Ovary (tissue), 9 donors: ENCODE results near the gene NDST1. TPM values are rescaled to one million over a fixed set of nuclear protein-coding genes. Genes with fewer than 3 reads are reported as not detected.

Experiments
- DNase-seq, 5 donors: peaks; one replicate each; pipeline ENCODE4 v3.0.0-alpha.2; 2019 to 2020
- H3K27ac ChIP-seq, 2 donors: fragments of 200-600 bp; one replicate each; pipeline versions ENCODE4 v1.5.1 to v1.8.0; 2019 to 2022
- H3K27me3 ChIP-seq: fragments of 200-600 bp; one replicate; pipeline ENCODE4 v1.8.0; 2022
- H3K36me3 ChIP-seq: fragments of 200-600 bp; sonication (generic); one replicate; pipeline ENCODE4 v1.5.1; 2019
- H3K4me1 ChIP-seq: one replicate; pipeline ENCODE4 v1.8.1; 2013; ENCODE audit warnings: mild to moderate bottlenecking, moderate library complexity; ENCODE audit not compliant: insufficient read depth
- H3K4me3 ChIP-seq: fragments of 200-600 bp; sonication (generic); one replicate; pipeline ENCODE4 v1.5.1; 2017
- H3K9me3 ChIP-seq, 2 donors: fragments of 200-600 bp in 1 of 2; sonication (generic) in 1 of 2; one replicate each; pipeline versions ENCODE4 v1.5.1 to v1.8.1; 2013 to 2019; ENCODE audit warnings: mild to moderate bottlenecking in 1 of 2, moderate library complexity in 1 of 2
- CTCF ChIP-seq, 3 donors: fragments of 450-650 bp in 2 of 3; fragments of 200-600 bp in 1 of 3; IDR thresholded peaks; one replicate each; pipeline versions ENCODE4 v1.5.1 to v1.8.0; 2016 to 2022; ENCODE audit warnings: antibody characterized with exemption in 3 of 3, mild to moderate bottlenecking in 1 of 3
- EP300 ChIP-seq: sonication (generic); formaldehyde crosslinking; IDR thresholded peaks from one replicate; pipeline ENCODE4 v1.6.1; 2017; ENCODE audit warnings: antibody characterized with exemption
- POLR2A ChIP-seq: fragments of 450-650 bp; IDR thresholded peaks from one replicate; pipeline ENCODE4 v1.6.1; 2017; ENCODE audit warnings: antibody characterized with exemption, mild to moderate bottlenecking, moderate library complexity
- WGBS, 3 donors: extraction: QIAGEN DNeasy Blood & Tissue Kit in 1 of 3; methylation state at CpG; one replicate each; pipeline versions ENCODE4 v1.1.5 to v1.1.7; 2013 to 2017; 5-methylcytosine and 5-hydroxymethylcytosine counted together
- intact Hi-C, 4 donors: fragments of 100-400 bp; cut with DNase I; formaldehyde crosslinking; loops; one replicate each; pipeline versions ENCODE4 v1.11.0 to v1.15.1; 2022 to 2023
- polyA plus RNA-seq, 2 donors: library from polyadenylated mRNA; stranded (reverse); fragments of 200-250 nt in 1 of 2; fragments of 350-450 nt in 1 of 2; fragmentation: Illumina TruSeq in 1 of 2; extraction: RNeasy Lipid Tissue Mini Kit (QIAGEN cat#74804) in 1 of 2; gene quantifications; one replicate each; pipeline ENCODE4 v1.2.3, GENCODE V29; 2013 to 2014
- total RNA-seq, 7 donors: library from RNA; depleted of rRNA in 2 of 7; stranded (reverse); fragments of >200 nt in 2 of 7; fragmentation: NEBNext Ultra II Directional in 3 of 7; extraction: Animal tissue kit (Norgen Biotek cat#: 25700) in 3 of 7; gene quantifications; one replicate each; pipeline versions ENCODE4 v1.1.0 to v1.2.4, GENCODE V29; 2016 to 2023
- donor health status: DM: no; HTN: no; CAD: no; lungs with moderate emphysema.
- donor health status: DM: no; HTN: no; CAD: no.
- donor health status: Bipolar disorder and iron deficiency.
- donor health status: DM: yes; HTN: yes; CAD: no.
- donor health status: DM: no; HTN: no; CAD: no.
- donor health status: DM: yes; HTN: yes; CAD: no.

Gene NDST1
- total and polyA plus RNA-seq, 9 donors: 31.0 to 139 (median 90.3) TPM

GRCh38 chr5:150500905-150501304 lies 7.0 kb upstream of the NDST1 start:
- intact Hi-C loops: no loop called here
- Histone ChIP-seq H3K4me1 (peaks cover 59% of the 10 kb centered on the region), H3K27ac (no peak overlapping the region), H3K9me3 (no peaks in the 10 kb centered on the region), H3K4me3 (no peak overlapping the region), H3K36me3 (no peaks in the 10 kb centered on the region), H3K27me3 (no peaks in the 10 kb centered on the region)
- WGBS, 3 donors: 75 to 88% (median 87%) methylated on average over 8 of the region's 8 CpGs
- no peak for TF ChIP-seq EP300
- no peak for TF ChIP-seq POLR2A
- no peak for TF ChIP-seq CTCF (IDR thresholded peaks at IDR 0.05)
- DNase-seq: no peak

- no peaks in the 10 kb centered on the region for H3K36me3 ChIP-seq
- H3K9me3 ChIP-seq: no peaks in the 10 kb centered on the region
- intact Hi-C loops: no loop called here
- no peaks in the 10 kb centered on the region for H3K27me3 ChIP-seq
- H3K4me1 ChIP-seq: peaks cover 59% of the 10 kb centered on the region
- TF ChIP-seq EP300: no peak
- TF ChIP-seq CTCF (IDR thresholded peaks at IDR 0.05): no peak
- no peak for TF ChIP-seq POLR2A
- H3K4me3 ChIP-seq: no peak overlapping the region
- DNase-seq: no peak
- WGBS, 3 donors: 75 to 78% (median 76%) methylated on average over 8 of the region's 8 CpGs
- no peak overlapping the region for H3K27ac ChIP-seq
Observed at GRCh38 chr5:150502106-150502505, 5.8 kb upstream of the NDST1 start.

GRCh38 chr5:150502847-150503246 lies 5.1 kb upstream of the NDST1 start:
- Histone ChIP-seq H3K4me1 (peaks cover 60% of the 10 kb centered on the region), H3K36me3 (no peaks in the 10 kb centered on the region), H3K27me3 (no peaks in the 10 kb centered on the region), H3K4me3 (no peak overlapping the region), H3K9me3 (no peaks in the 10 kb centered on the region), H3K27ac (no peak overlapping the region)
- no peak for DNase-seq
- TF ChIP-seq EP300 (no peak), CTCF (IDR thresholded peaks at IDR 0.05) (no peak), POLR2A (no peak)
- WGBS, 3 donors: 89 to 94% (median 92%) methylated on average over 3 of the region's 3 CpGs
- intact Hi-C loops: no loop called here

- Histone ChIP-seq H3K4me3 (no peak overlapping the region), H3K27me3 (no peaks in the 10 kb centered on the region), H3K4me1 (peaks cover 62% of the 10 kb centered on the region), H3K9me3 (no peaks in the 10 kb centered on the region), H3K27ac (no peak overlapping the region), H3K36me3 (no peaks in the 10 kb centered on the region)
- intact Hi-C loops: no loop called here
- no peak for TF ChIP-seq EP300
- TF ChIP-seq POLR2A: no peak
- TF ChIP-seq CTCF (IDR thresholded peaks at IDR 0.05): no peak
- 83 to 86% (median 85%) methylated on average over 4 of the region's 4 CpGs for WGBS, 3 donors
- DNase-seq: no peak
Observed at GRCh38 chr5:150503386-150503785, 4.5 kb upstream of the NDST1 start.
